HEK293T (cell line): ENCODE results near the gene C10orf62.

Experiments
- ARNT ChIP-seq: fragments of 450-650 bp; IDR thresholded peaks from 2 replicates; pipeline ENCODE4 v1.6.1; 2017; ENCODE audit warnings: mild to moderate bottlenecking
- BHLHE40 ChIP-seq: fragments of 450-650 bp; IDR thresholded peaks from 2 replicates; pipeline ENCODE4 v1.6.1; 2016; ENCODE audit warnings: mild to moderate bottlenecking, moderate library complexity, borderline replicate concordance
- CTBP1 ChIP-seq: fragments of 450-650 bp; IDR thresholded peaks from 2 replicates; pipeline ENCODE4 v1.6.1; 2016; ENCODE audit warnings: borderline replicate concordance
- FOXA1 ChIP-seq: fragments of 450-650 bp; IDR thresholded peaks from 2 replicates; pipeline ENCODE4 v1.6.1; 2016; ENCODE audit warnings: mild to moderate bottlenecking
- FOXM1 ChIP-seq: fragments of 450-650 bp; IDR thresholded peaks from 2 replicates; pipeline ENCODE4 v1.6.1; 2017; ENCODE audit warnings: mild to moderate bottlenecking, borderline replicate concordance
- SP1 ChIP-seq: fragments of 450-650 bp; IDR thresholded peaks from 2 replicates; pipeline ENCODE4 v1.6.1; 2017
- TARDBP ChIP-seq: fragments of 450-650 bp; IDR thresholded peaks from 2 replicates; pipeline ENCODE4 v1.6.1; 2016
- ZNF384 ChIP-seq: fragments of 450-650 bp; IDR thresholded peaks from 2 replicates; pipeline ENCODE4 v1.6.1; 2016
- TF ChIP-seq, protein P1 (sequence below): fragments of 450-650 bp; IDR thresholded peaks from 2 replicates; pipeline ENCODE4 v1.6.1; 2016

DNA sequence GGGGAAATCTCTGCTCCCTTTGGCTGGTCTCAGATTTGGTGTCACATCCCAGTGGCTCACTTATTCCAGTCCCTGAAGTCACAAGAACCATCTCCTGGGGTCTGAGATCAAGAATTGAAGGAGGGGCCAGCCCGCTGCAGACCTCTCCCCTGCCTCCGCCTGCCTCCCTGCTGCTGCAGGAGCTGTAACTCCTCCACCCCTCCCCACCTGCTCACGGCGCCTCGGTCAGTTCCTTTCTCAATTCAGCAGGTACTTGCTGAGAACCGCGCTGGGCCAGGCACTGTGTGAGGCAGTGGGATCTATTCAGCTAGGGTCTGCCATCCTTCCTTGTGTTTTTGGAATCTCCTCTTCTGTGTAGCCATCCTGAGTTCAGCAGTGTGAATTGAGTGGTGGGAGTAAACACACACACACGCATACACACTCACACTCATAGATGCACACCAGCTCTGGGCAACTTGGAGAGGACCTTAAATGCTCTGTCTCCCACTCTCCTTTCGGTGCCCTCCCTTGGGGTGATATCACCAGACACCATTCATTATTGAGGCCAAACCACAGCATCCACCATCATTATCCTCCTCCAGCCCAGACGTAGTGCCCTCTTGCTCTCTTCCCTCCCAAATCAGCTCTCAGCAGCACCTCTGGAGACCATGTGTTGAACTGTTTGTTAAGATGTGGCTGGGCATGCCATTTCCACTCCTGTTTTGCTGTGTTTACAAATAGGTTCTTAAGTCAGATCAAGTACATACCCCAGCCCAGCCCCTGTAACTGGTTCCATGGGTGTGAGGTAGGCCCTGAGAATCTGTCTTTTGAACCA lies 39.0 kb upstream of the C10orf62 start:
- TF ChIP-seq ZNF384 (no peak), FOXA1 (no peak), BHLHE40 (no peak), TARDBP (no peak), SP1 (no peak), CTBP1 (no peak), ARNT (no peak), FOXM1 (no peak)
- TF ChIP-seq, protein P1, sequence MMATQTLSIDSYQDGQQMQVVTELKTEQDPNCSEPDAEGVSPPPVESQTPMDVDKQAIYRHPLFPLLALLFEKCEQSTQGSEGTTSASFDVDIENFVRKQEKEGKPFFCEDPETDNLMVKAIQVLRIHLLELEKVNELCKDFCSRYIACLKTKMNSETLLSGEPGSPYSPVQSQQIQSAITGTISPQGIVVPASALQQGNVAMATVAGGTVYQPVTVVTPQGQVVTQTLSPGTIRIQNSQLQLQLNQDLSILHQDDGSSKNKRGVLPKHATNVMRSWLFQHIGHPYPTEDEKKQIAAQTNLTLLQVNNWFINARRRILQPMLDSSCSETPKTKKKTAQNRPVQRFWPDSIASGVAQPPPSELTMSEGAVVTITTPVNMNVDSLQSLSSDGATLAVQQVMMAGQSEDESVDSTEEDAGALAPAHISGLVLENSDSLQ, result no peak
